HFF-Myc (cell line): ENCODE data around the gene CXorf38.

ENCODE experiments used
- DNase-seq: peaks from one replicate; pipeline ENCODE4 v3.0.0-alpha.2; 2011; ENCODE audit warnings: low read depth; ENCODE audit errors: extremely low read depth
- H3K4me3 ChIP-seq: replicated peaks from 2 replicates; pipeline ENCODE4 v1.5.1; 2011; ENCODE audit warnings: low read depth, mild to moderate bottlenecking, control low read depth, low read length
- CTCF ChIP-seq: IDR thresholded peaks from 2 replicates; pipeline ENCODE4 v1.5.1; 2012; ENCODE audit warnings: mild to moderate bottlenecking, low read depth, low read length, control low read depth; ENCODE audit errors: missing control alignments

The CXorf38 gene

GRCh38 chrX:40671126-40671525, 23.8 kb upstream of the CXorf38 start:
- H3K4me3 ChIP-seq: no peak overlapping the region
- no peak for TF ChIP-seq CTCF
- no peak for DNase-seq

DNA sequence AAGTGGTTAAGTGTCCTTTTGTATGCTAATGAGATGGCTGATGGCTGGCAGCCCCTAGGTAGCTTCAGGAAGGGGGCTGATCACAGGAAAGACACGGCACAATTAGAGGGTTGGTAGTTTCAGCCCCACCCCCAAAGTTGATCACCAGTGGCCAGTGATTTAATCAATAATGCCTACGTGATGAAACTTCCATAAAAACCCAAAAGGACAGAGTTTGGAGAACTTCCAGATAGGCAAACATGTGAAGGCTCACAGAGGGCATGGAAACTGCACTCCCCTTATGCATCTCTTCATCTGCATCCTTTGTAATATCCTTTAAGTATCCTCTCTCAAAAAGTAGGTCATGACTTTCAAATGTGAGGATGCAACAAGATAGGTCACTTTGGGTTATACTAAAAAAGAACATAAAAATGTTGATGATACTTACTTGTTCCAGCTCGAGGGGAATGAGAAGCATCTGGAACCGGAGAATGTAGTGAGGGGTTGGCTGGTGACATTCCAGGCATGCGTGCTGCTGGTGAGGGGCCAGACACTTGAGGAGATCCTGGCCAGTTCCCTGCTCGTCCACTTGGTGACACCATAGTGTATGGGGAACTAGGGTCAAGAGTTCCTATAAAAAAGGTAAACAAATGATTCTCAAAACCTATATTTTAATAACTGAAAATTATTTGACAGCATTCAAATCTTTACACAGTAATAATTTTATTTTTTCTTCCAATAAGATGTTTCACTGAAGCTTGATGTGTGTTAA, 16.7 kb upstream of the CXorf38 start:
- H3K4me3 ChIP-seq: no peak overlapping the region
- peak; percentile 29 for TF ChIP-seq CTCF
- peak; percentile 11 for DNase-seq

DNA sequence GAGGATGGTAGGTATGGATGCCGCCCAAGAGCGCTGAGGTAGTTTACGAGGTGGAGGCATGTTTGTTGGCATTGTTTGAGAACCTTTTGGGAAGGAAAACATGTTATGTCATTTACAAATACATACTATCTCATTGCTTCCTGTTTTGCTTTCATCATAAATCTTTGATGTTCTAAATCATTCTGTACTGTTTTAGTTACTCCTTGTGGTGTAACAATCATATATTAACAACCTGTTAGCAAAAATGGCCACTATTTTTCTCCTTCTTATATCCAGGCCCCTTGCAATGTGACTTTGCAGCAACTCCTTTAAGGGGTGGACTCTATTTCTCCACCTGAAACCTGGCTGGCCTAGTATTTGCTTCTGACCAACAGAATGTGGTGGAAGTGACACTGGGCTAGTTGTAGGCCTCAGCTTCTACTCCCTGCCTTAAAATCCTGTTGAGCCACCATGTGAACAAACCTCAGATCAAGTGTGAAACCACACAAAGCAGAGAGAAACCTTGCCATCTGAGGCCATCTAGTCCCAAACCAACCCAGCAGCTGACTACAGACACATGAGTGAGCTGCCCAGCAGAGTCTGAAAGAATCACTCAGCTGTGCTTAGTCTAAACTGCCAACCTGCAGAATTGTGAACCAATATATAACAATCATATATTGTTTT, 15.8 kb upstream of the CXorf38 start:
- DNase-seq: no peak
- no peak for TF ChIP-seq CTCF
- H3K4me3 ChIP-seq: no peak overlapping the region

GRCh38 chrX:40661489-40661888, 14.1 kb upstream of the CXorf38 start:
- H3K4me3 ChIP-seq: no peak overlapping the region
- TF ChIP-seq CTCF: no peak
- DNase-seq: no peak

DNA sequence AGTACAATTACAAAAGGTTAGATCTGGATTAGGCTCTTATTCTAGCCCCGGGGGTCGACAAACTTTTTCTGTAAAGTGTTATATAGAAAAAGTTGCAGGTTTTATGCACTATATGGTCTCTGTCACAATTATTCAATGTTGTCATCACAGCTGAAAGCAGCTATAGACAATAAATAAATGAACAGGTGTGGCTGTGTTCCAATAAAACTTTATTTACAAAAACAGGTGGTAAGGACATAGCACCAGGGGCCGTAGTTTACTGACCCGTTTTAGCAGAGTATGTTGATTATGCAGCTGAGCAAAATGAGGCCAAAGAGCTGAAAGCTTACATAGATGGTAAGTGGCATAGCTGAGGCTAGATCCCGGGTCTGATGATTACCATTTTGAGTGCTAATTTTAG, 13.0 kb upstream of the CXorf38 start:
- TF ChIP-seq CTCF: no peak

GRCh38 chrX:40653535-40653934, 6.2 kb upstream of the CXorf38 start:
- H3K4me3 ChIP-seq: no peak overlapping the region
- no peak for TF ChIP-seq CTCF
- no peak for DNase-seq

More for the DNA sequence above, 13.0 kb upstream of the CXorf38 start:
- no peak for DNase-seq
- no peak overlapping the region for H3K4me3 ChIP-seq

DNA sequence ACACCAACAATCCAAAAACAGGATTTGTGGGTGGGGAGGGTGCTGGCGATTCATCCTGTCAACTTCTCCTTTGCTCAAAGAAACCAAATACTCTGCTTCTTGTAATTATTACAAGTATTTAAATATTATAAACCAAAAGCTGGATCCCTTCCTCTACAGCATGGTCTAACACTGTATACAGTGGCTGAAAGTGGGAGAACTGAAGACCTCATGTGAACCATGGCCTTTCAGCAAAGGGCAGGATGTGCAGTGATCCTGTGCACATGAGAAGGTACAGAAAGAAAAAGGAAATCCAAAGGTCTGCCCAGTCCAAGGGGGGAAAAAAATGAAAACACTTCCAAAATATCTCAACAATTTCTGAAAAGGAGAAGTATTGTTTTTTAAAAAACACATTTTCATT, 5.3 kb upstream of the CXorf38 start:
- no peak for TF ChIP-seq CTCF
- no peak overlapping the region for H3K4me3 ChIP-seq
- no peak for DNase-seq
